Spleen (tissue), 7 donors: ENCODE data around the gene SCYL1.

Experiments
- POLR2A ChIP-seq, 3 donors: fragments of 450-650 bp; IDR thresholded peaks; one replicate each; pipeline ENCODE4 v1.5.1; 2017; ENCODE audit warnings: antibody characterized with exemption in 3 of 3, mild to moderate bottlenecking in 1 of 3
- POLR2AphosphoS5 ChIP-seq, 3 donors: sonication (generic); formaldehyde crosslinking; IDR thresholded peaks; one replicate each; pipeline ENCODE4 v1.5.1; 2017; ENCODE audit warnings: antibody characterized with exemption in 3 of 3
- TF ChIP-seq, protein P1 (sequence below), 11 experiments: fragments of 200-600 bp in 7 of 11; fragments of 450-650 bp in 4 of 11; sonication (generic) in 4 of 11; IDR thresholded peaks in 8 of 11; conservative IDR thresholded peaks in 3 of 11; 1 replicate in 7 of 11; 2 replicates in 4 of 11; pipeline versions ENCODE4 v1.4.0 to v1.8.0; 2016 to 2021; ENCODE audit warnings: antibody characterized with exemption in 11 of 11, inconsistent platforms in 4 of 11, mild to moderate bottlenecking in 1 of 11
- donor health status: DM: no; HTN: no; CAD: no; lungs with moderate emphysema.
- donor health status: DM: no; HTN: no; CAD: no.
- donor health status: DM: no; HTN: no; CAD: no.

DNA sequence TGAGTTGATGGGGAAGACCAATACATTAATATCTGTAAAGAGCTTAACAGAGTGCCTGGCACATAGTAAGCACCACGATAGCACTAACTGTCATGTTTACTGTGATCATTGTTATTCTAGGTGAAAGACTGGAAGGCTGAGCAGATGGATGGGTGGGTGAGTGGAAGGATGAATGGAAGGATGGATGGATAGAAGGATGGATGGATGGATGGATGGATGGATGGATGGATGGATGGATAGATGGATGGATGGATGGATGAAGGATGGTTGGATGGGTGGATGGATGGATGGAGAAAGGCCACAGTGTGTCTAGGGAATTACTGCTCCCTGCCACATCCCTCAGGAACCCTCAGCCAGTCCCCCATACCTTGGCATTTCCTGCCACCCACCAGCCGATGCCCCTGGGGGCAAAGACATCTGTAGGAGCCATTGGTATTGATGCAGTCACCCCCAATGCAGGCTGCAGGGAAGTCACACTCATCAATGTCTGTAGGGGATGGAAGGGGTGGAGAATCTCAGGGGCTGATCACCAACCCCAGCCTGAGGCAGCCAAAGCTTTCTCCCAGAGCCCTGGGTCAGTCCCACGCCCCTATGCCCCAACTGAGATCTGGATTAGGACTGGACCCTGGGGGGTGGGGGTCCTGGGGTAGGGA lies 18.0 kb downstream of the SCYL1 start:
- TF ChIP-seq, protein P1, sequence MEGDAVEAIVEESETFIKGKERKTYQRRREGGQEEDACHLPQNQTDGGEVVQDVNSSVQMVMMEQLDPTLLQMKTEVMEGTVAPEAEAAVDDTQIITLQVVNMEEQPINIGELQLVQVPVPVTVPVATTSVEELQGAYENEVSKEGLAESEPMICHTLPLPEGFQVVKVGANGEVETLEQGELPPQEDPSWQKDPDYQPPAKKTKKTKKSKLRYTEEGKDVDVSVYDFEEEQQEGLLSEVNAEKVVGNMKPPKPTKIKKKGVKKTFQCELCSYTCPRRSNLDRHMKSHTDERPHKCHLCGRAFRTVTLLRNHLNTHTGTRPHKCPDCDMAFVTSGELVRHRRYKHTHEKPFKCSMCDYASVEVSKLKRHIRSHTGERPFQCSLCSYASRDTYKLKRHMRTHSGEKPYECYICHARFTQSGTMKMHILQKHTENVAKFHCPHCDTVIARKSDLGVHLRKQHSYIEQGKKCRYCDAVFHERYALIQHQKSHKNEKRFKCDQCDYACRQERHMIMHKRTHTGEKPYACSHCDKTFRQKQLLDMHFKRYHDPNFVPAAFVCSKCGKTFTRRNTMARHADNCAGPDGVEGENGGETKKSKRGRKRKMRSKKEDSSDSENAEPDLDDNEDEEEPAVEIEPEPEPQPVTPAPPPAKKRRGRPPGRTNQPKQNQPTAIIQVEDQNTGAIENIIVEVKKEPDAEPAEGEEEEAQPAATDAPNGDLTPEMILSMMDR (IDR thresholded peaks at IDR 0.05 in 8 of 11, conservative IDR thresholded peaks at IDR 0.05 in 3 of 11): no peak
- TF ChIP-seq POLR2A (IDR thresholded peaks at IDR 0.05) (no peak), POLR2AphosphoS5 (IDR thresholded peaks at IDR 0.05) (no peak)
